GM19438 (cell line): ENCODE results near the gene ZNF276.

Experiments
- ATAC-seq: cut with Tn5 transposase; IDR thresholded peaks from one replicate; pipeline ENCODE4 v1.9.1; 2021; ENCODE audit warnings: low read depth; ENCODE audit not compliant: unreplicated experiment

ZNF276 gene

GRCh38 chr16:89711601-89712273 lies 9.6 kb upstream of the ZNF276 start:
- no peak for ATAC-seq

GRCh38 chr16:89712274-89712781 lies 9.0 kb upstream of the ZNF276 start:
- no peak for ATAC-seq

- no peak for ATAC-seq
These were observed 4.8 kb upstream of the ZNF276 start for GRCh38 chr16:89716493-89716892.

GRCh38 chr16:89716916-89717687 lies 4.2 kb upstream of the ZNF276 start:
- ATAC-seq, result no peak

GRCh38 chr16:89717688-89718505 lies 3.4 kb upstream of the ZNF276 start:
- ATAC-seq, result no peak

GRCh38 chr16:89720551-89720812 lies 855 bp upstream of the ZNF276 start:
- ATAC-seq, result peak; percentile 11

- peak; percentile 38 for ATAC-seq
These were observed 432 bp downstream of the ZNF276 start for GRCh38 chr16:89721546-89722391.

GRCh38 chr16:89722392-89723278 lies 1.3 kb downstream of the ZNF276 start:
- ATAC-seq, result peak; percentile 22

- no peak for ATAC-seq
These were observed 2.2 kb downstream of the ZNF276 start for GRCh38 chr16:89723279-89724250.

- ATAC-seq, result no peak
These were observed 6.2 kb downstream of the ZNF276 start for GRCh38 chr16:89727406-89728120.

- no peak for ATAC-seq
These were observed 8.0 kb downstream of the ZNF276 start for GRCh38 chr16:89729293-89729692.

- ATAC-seq, result no peak
These were observed 8.7 kb downstream of the ZNF276 start for GRCh38 chr16:89729863-89730593.

- no peak for ATAC-seq
These were observed 9.4 kb downstream of the ZNF276 start for GRCh38 chr16:89730610-89731234.

GRCh38 chr16:89732142-89732917 lies 11.0 kb downstream of the ZNF276 start:
- ATAC-seq, result no peak

- no peak for ATAC-seq
These were observed 11.5 kb downstream of the ZNF276 start for GRCh38 chr16:89732918-89733242.

- ATAC-seq, result no peak
These were observed 12.0 kb downstream of the ZNF276 start for GRCh38 chr16:89733322-89733721.
